Right hindlimb (tissue), 1 donor: ENCODE results near the gene C1R.
A peak's percentile ranks its signal among the peaks of the same experiment; 100 is the strongest.
"Not testable (repeated sequence)": the region's sequence is repeated elsewhere in the genome, so short reads cannot be mapped to it uniquely, and the experiment has no call there.

Source experiments
- DNase-seq: peaks from one replicate; pipeline ENCODE4 v3.0.0-alpha.2; 2018

Gene C1R

DNA sequence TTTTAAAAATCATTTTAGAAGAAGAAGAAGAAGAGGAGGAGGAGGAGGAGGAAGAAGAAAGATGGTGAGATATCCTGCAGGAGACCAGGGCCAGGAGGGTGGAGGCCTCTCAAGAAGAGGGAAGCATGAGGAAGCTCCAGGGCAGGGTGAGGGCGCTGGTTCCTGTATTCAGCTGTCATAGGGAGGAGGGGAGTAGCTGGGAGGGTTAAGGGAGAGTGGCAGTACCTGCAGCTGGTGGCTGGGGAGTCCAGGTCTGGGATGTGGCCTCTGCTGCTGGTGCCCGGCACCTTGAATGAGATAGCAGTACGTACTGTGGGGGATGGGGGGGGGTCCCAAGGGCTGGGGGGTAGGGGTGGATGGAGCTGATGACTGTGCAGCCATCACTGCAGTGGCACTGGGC lies 26.6 kb upstream of the C1R start:
- peak; percentile 16 for DNase-seq

DNA sequence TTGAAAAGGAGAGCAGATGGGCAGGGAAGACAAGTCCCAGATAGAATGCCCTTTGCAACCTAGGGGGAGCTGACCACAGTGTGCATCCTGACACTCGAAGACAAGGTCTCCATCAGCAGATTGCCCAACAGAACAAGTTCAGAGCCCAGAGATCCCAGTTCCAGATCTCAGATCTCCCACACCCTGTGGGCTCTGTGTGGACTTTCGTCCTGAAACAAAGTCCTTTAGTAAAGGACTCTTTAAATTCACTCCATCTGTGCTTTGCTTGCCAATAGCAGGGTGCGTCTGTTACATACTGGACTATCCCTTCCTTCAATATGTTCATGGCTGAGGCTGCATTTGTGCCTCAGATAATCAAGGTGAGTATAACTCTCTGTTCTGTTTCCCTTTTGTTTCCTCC lies 25.4 kb upstream of the C1R start:
- DNase-seq: no peak

GRCh38 chr12:7116916-7117315 lies 24.7 kb upstream of the C1R start:
- no peak for DNase-seq

GRCh38 chr12:7116196-7116595 lies 24.0 kb upstream of the C1R start:
- DNase-seq: no peak

- DNase-seq: no peak
These were observed 22.6 kb upstream of the C1R start for GRCh38 chr12:7114851-7115250.

- DNase-seq: peak; percentile 15
These were observed 21.8 kb upstream of the C1R start for GRCh38 chr12:7114008-7114407.

DNA sequence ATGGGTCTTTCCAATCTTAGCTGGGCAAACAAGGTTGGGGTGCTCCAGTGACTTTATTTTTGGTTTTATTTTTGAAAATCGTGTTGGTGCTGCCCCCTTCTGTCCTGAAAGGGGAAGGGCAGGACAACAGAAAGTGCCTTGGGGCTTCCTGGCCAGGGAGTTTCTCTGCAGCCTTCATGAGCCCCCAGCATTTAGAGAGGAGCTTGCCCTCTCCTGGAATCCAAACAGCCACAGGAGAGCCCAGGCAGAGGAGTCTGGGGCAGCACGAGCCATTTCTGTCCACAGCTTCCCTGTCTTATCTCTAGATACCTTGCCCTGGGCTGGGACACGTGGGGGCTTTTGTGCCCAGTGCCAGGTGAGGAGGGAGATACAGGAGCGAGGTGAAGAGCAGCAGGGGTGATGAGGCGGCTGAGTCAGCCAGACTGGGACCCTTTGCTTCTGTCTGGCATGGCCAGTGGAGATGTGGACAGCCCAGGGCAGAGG lies 21.2 kb upstream of the C1R start:
- DNase-seq: no peak

DNA sequence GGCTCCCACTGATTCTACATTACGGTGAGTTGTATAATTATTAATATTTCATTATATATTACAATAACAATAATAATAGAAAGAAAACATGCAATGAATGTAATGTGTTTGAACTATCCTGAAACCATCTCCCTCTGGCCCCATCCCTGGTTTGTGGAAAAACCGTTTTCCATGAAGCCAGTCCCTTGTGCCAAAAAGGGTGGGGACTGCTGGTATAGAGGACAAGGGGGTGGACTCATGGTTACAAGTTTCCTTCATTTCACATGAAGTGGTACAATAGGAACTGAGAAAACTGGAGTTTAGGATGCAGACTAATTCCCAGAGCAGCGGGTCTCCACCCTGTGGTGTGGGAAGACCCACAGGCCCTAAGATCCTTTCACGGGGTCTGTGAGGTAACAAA lies 19.8 kb upstream of the C1R start:
- DNase-seq: peak; percentile 74

GRCh38 chr12:7110661-7111060 lies 18.4 kb upstream of the C1R start:
- DNase-seq: no peak

- DNase-seq: no peak
These were observed 17.3 kb upstream of the C1R start for GRCh38 chr12:7109572-7109920.

DNA sequence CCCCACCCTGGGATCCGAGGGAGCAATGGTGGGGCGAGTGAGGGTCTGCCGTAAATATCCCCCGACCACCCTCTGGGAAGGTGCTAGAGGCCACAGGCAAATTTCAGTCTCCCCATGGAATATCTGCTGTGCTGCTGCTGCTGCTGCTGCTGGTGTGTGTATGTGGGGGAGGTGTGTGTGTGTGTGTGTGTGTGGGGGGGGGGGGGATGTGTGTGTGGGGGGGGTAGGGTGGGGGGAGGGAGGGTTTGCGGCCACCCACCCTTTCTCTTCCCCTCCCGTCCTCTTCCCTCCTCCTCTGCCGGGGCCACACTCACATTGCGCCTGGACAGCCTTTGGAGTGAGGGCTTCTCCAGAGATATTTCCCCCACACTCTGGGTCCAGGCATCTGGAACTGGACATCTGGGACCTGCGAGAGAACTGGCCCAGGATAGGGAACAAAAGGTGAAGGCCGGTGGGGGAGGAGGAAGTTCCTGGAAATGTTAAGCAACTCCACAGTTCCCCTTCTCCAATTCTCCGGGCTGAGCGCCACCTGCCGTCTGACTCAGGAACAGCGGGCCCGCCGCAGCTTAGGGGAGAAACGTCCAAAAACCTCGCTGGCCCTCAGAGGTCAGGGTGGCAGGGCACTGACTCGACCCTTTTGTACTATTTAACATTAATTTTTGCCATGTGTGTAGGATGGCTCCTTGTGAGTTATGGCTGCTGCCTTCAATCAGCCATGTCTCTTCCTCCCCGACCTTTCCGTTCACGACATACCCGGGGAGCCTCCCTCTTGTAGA lies 16.7 kb upstream of the C1R start, which contains the start of gene C1RL:
Gene C1RL (minus strand): TSS at position 419 of the 776 bp plus-strand sequence. CDS start 34 bp downstream, at position 385.
- peak; percentile 92 for DNase-seq

DNA sequence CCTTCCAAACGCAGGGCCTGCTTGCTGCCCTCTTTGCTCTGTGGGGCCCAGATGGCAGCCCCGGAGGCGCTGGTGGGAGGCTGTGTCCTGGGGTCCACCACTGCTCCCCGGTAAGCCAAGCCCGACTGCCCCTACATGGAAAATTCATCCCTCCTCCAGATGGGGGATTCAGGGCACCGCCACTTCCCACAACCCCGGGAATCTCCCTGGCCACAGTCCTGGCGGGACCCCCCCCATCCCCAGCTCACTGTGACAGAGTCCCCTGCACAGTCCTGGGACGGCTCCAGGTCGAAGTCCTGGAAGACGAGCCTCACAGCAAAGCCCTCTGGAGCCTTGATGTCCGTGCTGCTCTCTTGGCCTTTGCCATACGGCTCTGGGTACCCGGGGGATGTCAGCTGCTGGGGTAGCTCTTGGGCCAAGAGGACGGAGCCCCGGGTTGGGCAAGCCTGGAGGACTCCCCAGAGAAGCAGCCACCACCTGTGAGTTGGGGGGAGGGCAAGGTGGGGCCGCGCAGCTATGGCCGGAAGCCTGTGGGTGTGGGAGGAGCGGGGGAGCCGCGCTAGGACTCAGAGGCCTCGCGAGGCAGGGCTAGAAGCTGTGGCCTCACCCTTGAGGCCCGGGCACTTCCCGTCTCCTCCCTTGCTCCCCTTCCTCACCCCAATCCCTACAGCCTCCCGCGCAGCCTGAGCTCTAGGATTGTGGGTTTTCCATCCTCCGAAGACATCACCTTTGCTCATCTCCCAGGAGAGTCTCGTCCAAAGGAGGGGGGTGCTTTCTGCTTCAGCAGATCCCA lies 16.0 kb upstream of the C1R start:
- peak; percentile 81 for DNase-seq

DNA sequence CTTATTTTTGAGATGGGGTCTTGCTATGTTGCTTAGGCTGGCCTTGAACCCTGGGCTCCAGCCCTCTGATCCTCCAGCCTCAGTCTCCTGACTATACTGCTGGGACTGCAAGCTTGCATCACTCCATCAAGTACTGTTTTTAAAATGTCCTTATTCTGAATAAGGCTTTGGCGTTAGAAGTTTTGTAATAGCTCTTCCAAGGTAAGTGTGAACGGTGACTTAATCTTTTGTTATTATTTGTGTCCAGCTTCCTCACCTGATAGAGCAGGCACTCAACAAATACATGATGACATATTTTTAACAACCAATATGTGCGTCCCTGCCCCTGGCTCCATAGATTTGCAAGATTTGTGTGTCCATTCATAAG lies 15.4 kb upstream of the C1R start:
- DNase-seq: no peak

- not testable (repeated sequence) for DNase-seq
These were observed 14.9 kb upstream of the C1R start for GRCh38 chr12:7107181-7107580.

DNA sequence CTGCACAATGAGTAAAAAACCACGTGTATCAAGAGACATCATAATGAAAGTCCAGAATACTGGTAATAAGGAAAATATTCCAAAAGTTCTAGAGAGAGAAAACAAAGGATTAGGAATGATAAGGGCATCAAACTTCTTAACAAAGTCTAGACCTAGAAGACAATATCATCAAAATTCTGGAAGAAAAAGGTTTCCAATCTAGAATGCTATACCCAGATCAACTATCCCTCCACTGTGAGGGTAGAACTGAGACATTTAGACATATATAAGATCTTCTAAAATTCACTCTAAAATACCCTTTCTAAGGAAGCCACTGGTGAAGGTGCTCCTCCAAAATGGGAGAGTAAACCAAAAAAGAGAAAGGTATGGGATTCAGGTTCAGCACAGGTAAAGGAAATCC lies 13.8 kb upstream of the C1R start:
- no peak for DNase-seq

DNA sequence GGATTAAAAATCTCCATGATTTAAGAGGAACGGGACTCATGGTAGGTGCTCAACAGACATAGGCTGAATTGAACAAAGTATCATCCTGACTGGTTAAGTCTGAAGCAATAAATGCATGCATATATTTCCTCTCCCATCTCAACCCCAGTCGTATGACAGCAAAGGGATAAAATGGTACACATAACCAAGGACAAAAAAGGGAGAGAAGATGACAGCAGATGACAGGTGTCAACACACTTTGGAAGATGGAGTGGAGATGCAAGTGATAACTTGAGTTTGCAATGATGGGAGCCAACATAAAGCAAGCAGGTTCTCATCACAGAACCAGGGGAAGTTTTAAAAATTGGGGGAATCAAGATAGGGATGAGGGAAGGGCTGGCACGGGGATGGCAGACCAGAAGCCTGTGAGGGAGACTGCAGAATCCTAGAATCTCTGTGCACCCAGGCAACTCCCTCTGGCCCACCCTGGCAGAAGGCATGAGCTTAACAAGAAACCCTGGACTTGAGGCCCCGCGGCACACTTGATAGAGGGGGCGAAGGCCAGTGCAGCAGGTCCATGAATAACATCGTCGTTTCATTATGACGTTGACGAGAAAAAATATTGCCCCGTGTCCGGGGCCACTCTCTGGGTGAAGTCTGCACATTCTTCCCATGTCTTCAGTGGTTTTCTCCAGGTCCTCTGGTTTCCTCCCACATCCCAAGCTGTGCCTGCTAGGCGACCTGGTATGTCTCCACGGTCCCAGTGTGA lies 11.8 kb upstream of the C1R start:
- DNase-seq: no peak

DNA sequence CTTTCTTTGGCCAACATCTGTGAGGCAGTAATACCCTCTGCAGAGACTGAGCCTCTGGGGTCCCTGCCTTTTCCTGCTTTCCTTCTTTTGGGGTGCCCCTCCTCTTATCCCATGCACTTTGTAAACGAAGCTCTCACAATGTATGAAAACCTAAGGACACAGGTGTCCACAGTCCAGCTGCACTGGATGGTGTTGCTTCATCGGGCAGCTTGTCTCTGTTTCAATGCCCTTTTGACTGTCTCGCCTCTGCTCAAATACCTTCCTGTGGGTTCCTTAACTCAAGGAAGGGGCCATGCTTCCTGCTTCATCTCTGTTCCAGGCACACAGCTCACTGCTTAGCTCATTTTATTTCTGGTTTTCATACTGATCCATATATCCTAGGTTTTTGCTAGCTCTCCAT lies 10.3 kb upstream of the C1R start:
- no peak for DNase-seq

DNA sequence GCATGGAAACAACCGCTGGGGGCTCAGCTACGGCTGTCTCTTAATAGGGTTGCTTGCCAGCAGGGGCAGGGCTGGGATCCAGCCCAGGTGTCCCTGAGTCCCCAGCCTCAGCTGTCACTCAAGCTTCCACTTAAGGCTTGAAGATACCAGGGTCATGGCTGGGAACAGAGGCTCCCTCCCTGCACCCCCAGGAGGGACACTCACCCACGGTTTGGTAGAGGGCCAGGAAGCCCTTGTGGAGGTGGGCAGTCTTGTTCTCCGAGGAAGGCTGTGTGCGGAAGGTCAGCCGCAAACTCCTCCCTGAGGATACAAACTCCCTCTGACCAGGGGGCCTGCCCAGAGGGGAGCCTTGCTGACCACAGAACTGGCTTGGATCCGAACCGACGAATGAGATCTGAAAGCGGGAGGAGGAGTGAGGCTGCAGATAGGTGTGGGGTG lies 9.5 kb upstream of the C1R start:
- no peak for DNase-seq

GRCh38 chr12:7101047-7101693 lies 8.9 kb upstream of the C1R start:
- DNase-seq: no peak

- DNase-seq: no peak
These were observed 8.0 kb upstream of the C1R start for GRCh38 chr12:7100239-7100638.

GRCh38 chr12:7099290-7099996 lies 7.2 kb upstream of the C1R start:
- no peak for DNase-seq

DNA sequence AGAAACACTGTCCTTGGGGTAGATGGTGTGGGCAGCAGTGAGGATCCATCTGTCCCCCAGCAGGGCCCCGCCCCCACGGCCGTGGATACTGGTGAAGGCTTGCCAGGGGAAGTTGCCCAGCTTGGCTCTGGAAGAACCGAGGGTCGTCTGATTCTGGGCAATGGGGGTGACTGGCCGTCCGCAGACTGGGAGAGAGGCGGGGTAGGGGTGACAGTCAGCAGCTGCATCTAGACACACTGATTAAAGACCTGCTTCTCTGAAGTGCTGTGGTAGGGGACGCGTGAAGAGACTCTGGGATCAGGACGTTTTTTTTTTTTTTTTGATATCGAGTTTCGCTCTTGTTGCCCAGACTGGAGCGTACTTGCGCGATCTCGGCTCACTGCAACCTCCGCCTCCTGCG lies 4.7 kb upstream of the C1R start:
- no peak for DNase-seq
